ENCODE results near the gene RAD51D. TPM values are rescaled to one million over a fixed set of nuclear protein-coding genes. Genes with fewer than 3 reads are reported as not detected.
"Not testable (repeated sequence)": the region's sequence is repeated elsewhere in the genome, so short reads cannot be mapped to it uniquely, and the experiment has no call there.

Gene RAD51D
- total RNA-seq, 1 donor from 2014 or later = 4.6 TPM

- no peak for TF ChIP-seq CTCF (IDR thresholded peaks at IDR 0.05; ENCODE audit: borderline replicate concordance)
- Histone ChIP-seq H3K27ac (replicated peaks) (no peak overlapping the region), H3K27me3 (ENCODE audit: low read depth) (no peaks in the 10 kb centered on the region), H3K9me3 (replicated peaks) (no peaks in the 10 kb centered on the region), H3K4me1 (peaks cover 21% of the 10 kb centered on the region), H3K4me3 (no peak overlapping the region), H3K36me3 (peaks cover 59% of the 10 kb centered on the region)
- no peak for DNase-seq
- intact Hi-C loops (cut with micrococcal nuclease) = no loop called here
Observed at GRCh38 chr17:35155246-35155645, 35.6 kb upstream of the RAD51D start.

- no peaks in the 10 kb centered on the region for H3K27me3 ChIP-seq (ENCODE audit: low read depth)
- DNase-seq = no peak
- H3K9me3 ChIP-seq (replicated peaks) = no peaks in the 10 kb centered on the region
- H3K27ac ChIP-seq (replicated peaks) = no peak overlapping the region
- no peak for TF ChIP-seq CTCF (IDR thresholded peaks at IDR 0.05; ENCODE audit: borderline replicate concordance)
- H3K4me1 ChIP-seq = peaks cover 29% of the 10 kb centered on the region
- intact Hi-C loops (cut with micrococcal nuclease) = no loop called here
- H3K4me3 ChIP-seq = no peak overlapping the region
- H3K36me3 ChIP-seq = peaks cover 52% of the 10 kb centered on the region
Observed at GRCh38 chr17:35154196-35155165, 34.8 kb upstream of the RAD51D start.

- H3K4me1 ChIP-seq = peaks cover 44% of the 10 kb centered on the region
- H3K27me3 ChIP-seq (ENCODE audit: low read depth) = no peaks in the 10 kb centered on the region
- intact Hi-C loops (cut with micrococcal nuclease) = no loop called here
- no peak overlapping the region for H3K27ac ChIP-seq (replicated peaks)
- no peak for DNase-seq
- TF ChIP-seq CTCF (IDR thresholded peaks at IDR 0.05; ENCODE audit: borderline replicate concordance) = no peak
- no peak overlapping the region for H3K4me3 ChIP-seq
- peaks cover 44% of the 10 kb centered on the region for H3K36me3 ChIP-seq
- H3K9me3 ChIP-seq (replicated peaks) = no peaks in the 10 kb centered on the region
Observed at GRCh38 chr17:35152421-35153140, 32.9 kb upstream of the RAD51D start.

- intact Hi-C loops (cut with micrococcal nuclease); DNase-seq; H3K27ac ChIP-seq (replicated peaks); H3K27me3 ChIP-seq (ENCODE audit: low read depth); H3K4me3 ChIP-seq; H3K9me3 ChIP-seq (replicated peaks): not testable (repeated sequence)
- Histone ChIP-seq H3K36me3 (peaks cover 33% of the 10 kb centered on the region), H3K4me1 (peaks cover 55% of the 10 kb centered on the region)
Observed at GRCh38 chr17:35151080-35151479, 31.4 kb upstream of the RAD51D start.

GRCh38 chr17:35149941-35150340 is 30.3 kb upstream of the RAD51D start:
- H3K4me3 ChIP-seq = peak overlapping the region; percentile 68
- no peaks in the 10 kb centered on the region for H3K9me3 ChIP-seq (replicated peaks)
- no peak for DNase-seq
- H3K4me1 ChIP-seq = peaks cover 58% of the 10 kb centered on the region
- H3K27me3 ChIP-seq (ENCODE audit: low read depth) = no peaks in the 10 kb centered on the region
- TF ChIP-seq CTCF (IDR thresholded peaks at IDR 0.05; ENCODE audit: borderline replicate concordance) = no peak
- intact Hi-C loops (cut with micrococcal nuclease) = no loop called here
- H3K27ac ChIP-seq (replicated peaks) = no peak overlapping the region
- peaks cover 22% of the 10 kb centered on the region for H3K36me3 ChIP-seq

Measured in left ventricle myocardium inferior (tissue), 1 donor.